Measurements from ENCODE around the gene MYEOV. TPM values are rescaled to one million over a fixed set of nuclear protein-coding genes. Genes with fewer than 3 reads are reported as not detected.

The MYEOV gene
- total RNA-seq, 4 donors from 2014 or later = 5.7 to 24.6 (median 20.2) TPM

- no peak for TF ChIP-seq POLR2A (IDR thresholded peaks at IDR 0.05)
- TF ChIP-seq, protein P1, sequence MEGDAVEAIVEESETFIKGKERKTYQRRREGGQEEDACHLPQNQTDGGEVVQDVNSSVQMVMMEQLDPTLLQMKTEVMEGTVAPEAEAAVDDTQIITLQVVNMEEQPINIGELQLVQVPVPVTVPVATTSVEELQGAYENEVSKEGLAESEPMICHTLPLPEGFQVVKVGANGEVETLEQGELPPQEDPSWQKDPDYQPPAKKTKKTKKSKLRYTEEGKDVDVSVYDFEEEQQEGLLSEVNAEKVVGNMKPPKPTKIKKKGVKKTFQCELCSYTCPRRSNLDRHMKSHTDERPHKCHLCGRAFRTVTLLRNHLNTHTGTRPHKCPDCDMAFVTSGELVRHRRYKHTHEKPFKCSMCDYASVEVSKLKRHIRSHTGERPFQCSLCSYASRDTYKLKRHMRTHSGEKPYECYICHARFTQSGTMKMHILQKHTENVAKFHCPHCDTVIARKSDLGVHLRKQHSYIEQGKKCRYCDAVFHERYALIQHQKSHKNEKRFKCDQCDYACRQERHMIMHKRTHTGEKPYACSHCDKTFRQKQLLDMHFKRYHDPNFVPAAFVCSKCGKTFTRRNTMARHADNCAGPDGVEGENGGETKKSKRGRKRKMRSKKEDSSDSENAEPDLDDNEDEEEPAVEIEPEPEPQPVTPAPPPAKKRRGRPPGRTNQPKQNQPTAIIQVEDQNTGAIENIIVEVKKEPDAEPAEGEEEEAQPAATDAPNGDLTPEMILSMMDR (IDR thresholded peaks at IDR 0.05) = no peak
- peaks cover 14 to 76% (median 19%) of the 10 kb centered on the region in 3 donors for H3K4me1 ChIP-seq
- peaks cover 0 to 5% (median 0%) of the 10 kb centered on the region in 3 donors for H3K9me3 ChIP-seq
- no peaks in the 10 kb centered on the region for H3K27me3 ChIP-seq
- peak overlapping the region in 3 of 4 donors; percentile 77 to 87 (median 81) for H3K27ac ChIP-seq
- no peaks in the 10 kb centered on the region for H3K36me3 ChIP-seq
- no peak overlapping the region for H3K4me3 ChIP-seq
- no peak for DNase-seq
- 54 to 67% methylated on average over 2 of the region's 2 CpGs for WGBS, 2 donors
- intact Hi-C loops (cut with DNase I) = no loop called here
These were observed 13.5 kb upstream of the MYEOV start for GRCh38 chr11:69280451-69280850.

DNA sequence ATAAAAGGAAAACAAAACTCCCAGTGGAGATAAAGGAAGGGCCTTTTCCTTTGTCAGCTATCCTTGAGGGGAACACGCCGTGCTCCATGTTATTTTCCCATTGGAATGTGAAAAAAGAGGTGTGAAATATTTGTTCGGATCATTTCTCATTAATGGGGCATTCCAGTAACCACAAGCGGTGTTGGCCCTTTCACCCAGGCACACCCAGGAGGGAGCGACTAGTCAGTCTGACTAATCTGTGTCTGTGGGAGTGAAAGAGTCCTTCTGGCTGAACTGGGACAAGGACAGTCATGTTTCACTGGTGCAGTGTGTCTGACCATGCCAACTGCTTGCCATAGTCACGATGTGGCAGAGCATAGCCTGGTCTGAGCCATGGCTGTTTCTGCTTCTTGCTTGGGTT is 13.0 kb upstream of the MYEOV start:
- no peak for DNase-seq
- Histone ChIP-seq H3K4me3 (no peak overlapping the region), H3K36me3 (no peaks in the 10 kb centered on the region), H3K9me3 (peaks cover 0 to 5% (median 0%) of the 10 kb centered on the region in 3 donors), H3K4me1 (peaks cover 14 to 71% (median 19%) of the 10 kb centered on the region in 3 donors), H3K27ac (peak overlapping the region; percentile 63 to 87 (median 79)), H3K27me3 (no peaks in the 10 kb centered on the region)
- TF ChIP-seq, protein P1 (IDR thresholded peaks at IDR 0.05) = no peak
- TF ChIP-seq POLR2A (IDR thresholded peaks at IDR 0.05) = no peak
- intact Hi-C loops (cut with DNase I) = no loop called here
- WGBS, 2 donors = 20 to 43% methylated on average over 1 to 6 of the region's 6 CpGs

DNA sequence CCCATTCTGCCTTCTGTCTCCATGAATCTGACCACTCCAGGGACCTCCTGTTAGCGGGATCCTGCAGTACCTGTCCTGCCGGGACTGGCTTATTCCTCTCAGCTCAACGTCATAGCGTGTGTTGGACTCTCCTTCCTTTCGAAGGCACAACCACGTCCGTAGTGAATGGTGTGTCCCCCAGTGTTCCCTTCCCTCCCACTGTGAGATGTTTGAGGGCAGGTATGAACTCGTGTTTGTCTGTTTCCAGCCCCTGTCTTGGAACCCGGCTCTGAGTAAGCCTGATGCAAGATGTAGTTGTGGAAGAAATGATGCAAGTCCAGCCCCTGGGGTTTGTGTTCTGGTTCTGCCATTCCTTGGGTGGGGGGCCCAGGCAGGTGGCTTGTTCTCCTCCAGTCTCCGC is 10.5 kb upstream of the MYEOV start:
- H3K4me3 ChIP-seq = no peak overlapping the region
- intact Hi-C loops (cut with DNase I) = no loop called here
- no peaks in the 10 kb centered on the region for H3K27me3 ChIP-seq
- no peak for DNase-seq
- no peaks in the 10 kb centered on the region for H3K36me3 ChIP-seq
- peaks cover 6 to 54% (median 8%) of the 10 kb centered on the region in 3 donors for H3K4me1 ChIP-seq
- 65 to 81% methylated on average over 7 to 8 of the region's 10 CpGs for WGBS, 2 donors
- TF ChIP-seq, protein P1 (IDR thresholded peaks at IDR 0.05) = no peak
- no peak for TF ChIP-seq POLR2A (IDR thresholded peaks at IDR 0.05)
- H3K27ac ChIP-seq = no peak overlapping the region
- peaks cover 0 to 5% (median 0%) of the 10 kb centered on the region in 3 donors for H3K9me3 ChIP-seq

GRCh38 chr11:69284081-69284511 is 9.9 kb upstream of the MYEOV start:
- intact Hi-C loops (cut with DNase I) = no loop called here

GRCh38 chr11:69285091-69285490 is 8.9 kb upstream of the MYEOV start:
- Histone ChIP-seq H3K4me3 (no peak overlapping the region), H3K36me3 (no peaks in the 10 kb centered on the region), H3K4me1 (peaks cover 4 to 49% (median 8%) of the 10 kb centered on the region in 3 donors), H3K27ac (no peak overlapping the region), H3K27me3 (no peaks in the 10 kb centered on the region), H3K9me3 (peaks cover 0 to 5% (median 0%) of the 10 kb centered on the region in 3 donors)
- TF ChIP-seq, protein P1 (IDR thresholded peaks at IDR 0.05) = no peak
- no peak for TF ChIP-seq POLR2A (IDR thresholded peaks at IDR 0.05)
- 74 to 94% methylated on average over 7 of the region's 11 CpGs for WGBS, 2 donors
- intact Hi-C loops (cut with DNase I) = no loop called here
- DNase-seq = no peak

More at GRCh38 chr11:69284081-69284511, 9.9 kb upstream of the MYEOV start:
- DNase-seq = no peak
- Histone ChIP-seq H3K27me3 (no peaks in the 10 kb centered on the region), H3K9me3 (peaks cover 0 to 5% (median 0%) of the 10 kb centered on the region in 3 donors), H3K4me1 (peaks cover 4 to 54% (median 8%) of the 10 kb centered on the region in 3 donors), H3K36me3 (no peaks in the 10 kb centered on the region), H3K27ac (no peak overlapping the region), H3K4me3 (no peak overlapping the region)
- TF ChIP-seq, protein P1 (IDR thresholded peaks at IDR 0.05) = no peak
- no peak for TF ChIP-seq POLR2A (IDR thresholded peaks at IDR 0.05)
- 77 to 100% methylated on average over 3 to 4 of the region's 9 CpGs for WGBS, 2 donors

All from esophagus squamous epithelium (tissue), 5 donors.